ENCODE results near the gene SEC16A.
A peak's percentile ranks its signal among the peaks of the same experiment; 100 is the strongest.

SEC16A gene

GRCh38 chr9:136400038-136400834, 82.6 kb downstream of the SEC16A start, which contains the start of gene SNAPC4:
Gene SNAPC4 (minus strand): TSS chr9:136400170. CDS start chr9:136398428, 1,742 bp downstream.
- peak; percentile 85 for DNase-seq (ENCODE audit: low read depth)

GRCh38 chr9:136399176-136400037, 83.4 kb downstream of the SEC16A start:
- peak; percentile 11 for DNase-seq (ENCODE audit: low read depth)

- DNase-seq (ENCODE audit: low read depth): no peak
Measured at GRCh38 chr9:136398286-136398685, 84.6 kb downstream of the SEC16A start.

- no peak for DNase-seq (ENCODE audit: low read depth)
Measured at GRCh38 chr9:136397643-136398042, 85.2 kb downstream of the SEC16A start.

- no peak for DNase-seq (ENCODE audit: low read depth)
Measured at GRCh38 chr9:136396219-136396515, 86.7 kb downstream of the SEC16A start.

- no peak for DNase-seq (ENCODE audit: low read depth)
Measured at GRCh38 chr9:136395345-136396218, 87.3 kb downstream of the SEC16A start.

GRCh38 chr9:136395020-136395340, 87.9 kb downstream of the SEC16A start:
- DNase-seq (ENCODE audit: low read depth): no peak

- DNase-seq (ENCODE audit: low read depth): no peak
Measured at GRCh38 chr9:136394312-136395019, 88.4 kb downstream of the SEC16A start.

- no peak for DNase-seq (ENCODE audit: low read depth)
Measured at GRCh38 chr9:136393531-136393930, 89.3 kb downstream of the SEC16A start.

- DNase-seq (ENCODE audit: low read depth): no peak
Measured at GRCh38 chr9:136392538-136393449, 90.0 kb downstream of the SEC16A start.

GRCh38 chr9:136391737-136392537, 90.9 kb downstream of the SEC16A start:
- no peak for DNase-seq (ENCODE audit: low read depth)
